CD1c-positive myeloid dendritic cell (primary cell): ENCODE data around the gene PCMT1.
"Not testable (repeated sequence)": the region's sequence is repeated elsewhere in the genome, so short reads cannot be mapped to it uniquely, and the experiment has no call there.

Source experiments
- DNase-seq: peaks from one replicate; pipeline ENCODE4 v3.0.0-alpha.2; 2016; ENCODE audit errors: extremely low spot score

Gene PCMT1

GRCh38 chr6:149749594-149750135 is at the start of gene PCMT1:
Gene PCMT1 (plus strand): TSS chr6:149749741. CDS start chr6:149749902, 161 bp downstream.
- DNase-seq, result peak; percentile 98

GRCh38 chr6:149701714-149702113 is 47.8 kb upstream of the PCMT1 start:
- no peak for DNase-seq

- no peak for DNase-seq
These were observed 37.8 kb upstream of the PCMT1 start for GRCh38 chr6:149711711-149712110.

- no peak for DNase-seq
These were observed 35.1 kb upstream of the PCMT1 start for GRCh38 chr6:149714442-149714841.

GRCh38 chr6:149716181-149716963 is 33.2 kb upstream of the PCMT1 start:
- peak; percentile 12 for DNase-seq

GRCh38 chr6:149717255-149717587 is 32.3 kb upstream of the PCMT1 start:
- DNase-seq, result peak; percentile 15

GRCh38 chr6:149717588-149718458 is 31.7 kb upstream of the PCMT1 start, which contains the start of gene LATS1:
Gene LATS1 (minus strand): TSS chr6:149718101. CDS start chr6:149702126, 15,975 bp downstream.
- peak; percentile 91 for DNase-seq

GRCh38 chr6:149719531-149719930 is 30.0 kb upstream of the PCMT1 start:
- DNase-seq, result no peak

GRCh38 chr6:149723262-149723661 is 26.3 kb upstream of the PCMT1 start:
- DNase-seq, result no peak

- DNase-seq, result peak; percentile 61
These were observed 25.6 kb upstream of the PCMT1 start for GRCh38 chr6:149723771-149724417.

GRCh38 chr6:149725785-149726184 is 23.8 kb upstream of the PCMT1 start:
- no peak for DNase-seq

- peak; percentile 42 for DNase-seq
These were observed 21.6 kb upstream of the PCMT1 start for GRCh38 chr6:149727793-149728498.

- DNase-seq, result no peak
These were observed 20.9 kb upstream of the PCMT1 start for GRCh38 chr6:149728499-149729234.

- peak; percentile 31 for DNase-seq
These were observed 19.7 kb upstream of the PCMT1 start for GRCh38 chr6:149729824-149730223.

GRCh38 chr6:149733089-149733720 is 16.3 kb upstream of the PCMT1 start:
- DNase-seq, result no peak

GRCh38 chr6:149734915-149735314 is 14.6 kb upstream of the PCMT1 start:
- DNase-seq, result no peak

- not testable (repeated sequence) for DNase-seq
These were observed 4.3 kb upstream of the PCMT1 start for GRCh38 chr6:149745252-149745651.

GRCh38 chr6:149746147-149746946 is 3.2 kb upstream of the PCMT1 start, which contains the start of gene NUP43:
Gene NUP43 (minus strand): TSS chr6:149746529. CDS start chr6:149746495, 34 bp downstream.
- DNase-seq, result peak; percentile 94

GRCh38 chr6:149749082-149749593 is 403 bp upstream of the PCMT1 start:
- not testable (repeated sequence) for DNase-seq
